GM21723 (cell line): ENCODE data around the gene RNF187.

Experiments
- ATAC-seq: cut with Tn5 transposase; IDR thresholded peaks from one replicate; pipeline ENCODE4 v1.9.1; 2021; ENCODE audit warnings: mild to moderate bottlenecking, moderate library complexity; ENCODE audit not compliant: unreplicated experiment

Gene RNF187

GRCh38 chr1:228487336-228488124, at the start of gene RNF187:
TSS of gene RNF187 (plus strand) at chr1:228487382.
- ATAC-seq, result peak; percentile 70

GRCh38 chr1:228437424-228437962, 49.7 kb upstream of the RNF187 start:
- no peak for ATAC-seq

- no peak for ATAC-seq
Measured at GRCh38 chr1:228438266-228438665, 48.9 kb upstream of the RNF187 start.

- no peak for ATAC-seq
Measured at GRCh38 chr1:228440761-228441500, 46.3 kb upstream of the RNF187 start.

- no peak for ATAC-seq
Measured at GRCh38 chr1:228443395-228443794, 43.8 kb upstream of the RNF187 start.

GRCh38 chr1:228445490-228445842, 41.7 kb upstream of the RNF187 start:
- no peak for ATAC-seq

- peak; percentile 87 for ATAC-seq
Measured at GRCh38 chr1:228445843-228446650, 41.1 kb upstream of the RNF187 start.

GRCh38 chr1:228446852-228447251, 40.3 kb upstream of the RNF187 start:
- ATAC-seq, result no peak

- ATAC-seq, result no peak
Measured at GRCh38 chr1:228448372-228448771, 38.8 kb upstream of the RNF187 start.

GRCh38 chr1:228450200-228450599, 37.0 kb upstream of the RNF187 start:
- ATAC-seq, result no peak

- no peak for ATAC-seq
Measured at GRCh38 chr1:228452194-228453021, 34.8 kb upstream of the RNF187 start.

- no peak for ATAC-seq
Measured at GRCh38 chr1:228453022-228453560, 34.1 kb upstream of the RNF187 start.

GRCh38 chr1:228453614-228454013, 33.6 kb upstream of the RNF187 start:
- no peak for ATAC-seq

- no peak for ATAC-seq
Measured at GRCh38 chr1:228454238-228454637, 32.9 kb upstream of the RNF187 start.

GRCh38 chr1:228455715-228456114, 31.5 kb upstream of the RNF187 start:
- no peak for ATAC-seq

GRCh38 chr1:228456252-228457016, 30.7 kb upstream of the RNF187 start:
- ATAC-seq, result no peak

- peak; percentile 14 for ATAC-seq
Measured at GRCh38 chr1:228457017-228457395, 30.2 kb upstream of the RNF187 start.

- ATAC-seq, result peak; percentile 88
Measured at GRCh38 chr1:228457396-228458176, 29.6 kb upstream of the RNF187 start.
